Measurements from ENCODE around the gene MEGF6. TPM values are rescaled to one million over a fixed set of nuclear protein-coding genes. Genes with fewer than 3 reads are reported as not detected.

Gene MEGF6
- total and polyA plus RNA-seq, 2 donors (not counting 1 experiment from before 2014, with no cell fraction given): 43.2 to 77.3 TPM

- no peak overlapping the region for H3K4me3 ChIP-seq (ENCODE audit: control extremely low read depth in 1 of 5, extremely low read depth in 1 of 5, insufficient read depth in 1 of 5, low read depth in 2 of 5, low read length in 4 of 5)
- Mint-ChIP-seq H3K27me3 (no peaks in the 10 kb centered on the region), H3K27ac (no peak overlapping the region), H3K9me3 (ENCODE audit: insufficient read depth) (no peaks in the 10 kb centered on the region), H3K4me1 (no peaks in the 10 kb centered on the region), H3K4me3 (no peak overlapping the region)
- H3K27me3 ChIP-seq (replicated peaks in 1 of 4; ENCODE audit: control extremely low read depth in 1 of 4, control insufficient read depth in 3 of 4, insufficient read depth in 4 of 4, low read length in 3 of 4): no peaks in the 10 kb centered on the region
- ChIA-PET POLR2A (no interaction called here), CTCF (no interaction called here)
- intact Hi-C loops (cut with micrococcal nuclease): no loop called here
- no peak overlapping the region for H2AFZ ChIP-seq (ENCODE audit: insufficient read depth, low read depth, low read length, poor library complexity, severe bottlenecking)
- H4K20me1 ChIP-seq (ENCODE audit: control insufficient read depth, insufficient read depth, low read length, poor library complexity, severe bottlenecking): no peaks in the 10 kb centered on the region
- no peaks in the 10 kb centered on the region for H3K4me1 ChIP-seq (ENCODE audit: control insufficient read depth in 2 of 2, insufficient read depth in 2 of 2, low read length in 2 of 2)
- DNase-seq: no peak
- H3K9me3 ChIP-seq (ENCODE audit: control extremely low read depth in 1 of 3, control insufficient read depth in 2 of 3, insufficient read depth in 1 of 3, low read length in 2 of 3): peaks cover 0 to 6% (median 0%) of the 10 kb centered on the region in 3 donors
- H3K4me2 ChIP-seq (replicated peaks; ENCODE audit: low read depth, low read length, poor library complexity, severe bottlenecking): no peak overlapping the region
- TF ChIP-seq EZH2 (IDR thresholded peaks at IDR 0.05; ENCODE audit: borderline replicate concordance, insufficient read depth, low read depth, low read length, poor library complexity, severe bottlenecking): no peak
- TF ChIP-seq CTCF (IDR thresholded peaks at IDR 0.05): no peak
- H3K9ac ChIP-seq (ENCODE audit: low read length): no peak overlapping the region
- H3K36me3 ChIP-seq (replicated peaks in 1 of 2; ENCODE audit: control extremely low read depth in 1 of 2, control insufficient read depth in 1 of 2, extremely low read depth in 1 of 2, insufficient read depth in 2 of 2, low read length in 1 of 2): no peaks in the 10 kb centered on the region
- 83% methylated on average over 8 of the region's 8 CpGs for WGBS (ENCODE audit: insufficient coverage)
- ATAC-seq (ENCODE audit: low read depth): no peak
- H3K79me2 ChIP-seq (ENCODE audit: control insufficient read depth, insufficient read depth, low read length): no peaks in the 10 kb centered on the region
- no peak overlapping the region for H3K27ac ChIP-seq (ENCODE audit: low read length in 2 of 2)
Measured at GRCh38 chr1:3498986-3499385, 112.3 kb downstream of the MEGF6 start.

GRCh38 chr1:3498246-3498930 lies 112.9 kb downstream of the MEGF6 start:
- WGBS (ENCODE audit: insufficient coverage): 93% methylated on average over 26 of the region's 26 CpGs
- Mint-ChIP-seq H3K4me1 (no peaks in the 10 kb centered on the region), H3K27me3 (no peaks in the 10 kb centered on the region), H3K27ac (no peak overlapping the region), H3K9me3 (ENCODE audit: insufficient read depth) (no peaks in the 10 kb centered on the region), H3K4me3 (no peak overlapping the region)
- DNase-seq (no peak), ATAC-seq (ENCODE audit: low read depth) (no peak)
- ChIA-PET POLR2A (no interaction called here), CTCF (no interaction called here)
- Histone ChIP-seq H3K4me2 (replicated peaks; ENCODE audit: low read depth, low read length, poor library complexity, severe bottlenecking) (no peak overlapping the region), H3K79me2 (ENCODE audit: control insufficient read depth, insufficient read depth, low read length) (no peaks in the 10 kb centered on the region), H3K27ac (ENCODE audit: low read length in 2 of 2) (no peak overlapping the region), H4K20me1 (ENCODE audit: control insufficient read depth, insufficient read depth, low read length, poor library complexity, severe bottlenecking) (no peaks in the 10 kb centered on the region), H3K27me3 (replicated peaks in 1 of 4; ENCODE audit: control extremely low read depth in 1 of 4, control insufficient read depth in 3 of 4, insufficient read depth in 4 of 4, low read length in 3 of 4) (no peaks in the 10 kb centered on the region), H3K36me3 (replicated peaks in 1 of 2; ENCODE audit: control extremely low read depth in 1 of 2, control insufficient read depth in 1 of 2, extremely low read depth in 1 of 2, insufficient read depth in 2 of 2, low read length in 1 of 2) (no peaks in the 10 kb centered on the region), H2AFZ (ENCODE audit: insufficient read depth, low read depth, low read length, poor library complexity, severe bottlenecking) (no peak overlapping the region), H3K9ac (ENCODE audit: low read length) (no peak overlapping the region), H3K4me3 (ENCODE audit: control extremely low read depth in 1 of 5, extremely low read depth in 1 of 5, insufficient read depth in 1 of 5, low read depth in 2 of 5, low read length in 4 of 5) (no peak overlapping the region), H3K4me1 (ENCODE audit: control insufficient read depth in 2 of 2, insufficient read depth in 2 of 2, low read length in 2 of 2) (no peaks in the 10 kb centered on the region), H3K9me3 (ENCODE audit: control extremely low read depth in 1 of 3, control insufficient read depth in 2 of 3, insufficient read depth in 1 of 3, low read length in 2 of 3) (peaks cover 0 to 6% (median 0%) of the 10 kb centered on the region in 3 donors)
- TF ChIP-seq EZH2 (IDR thresholded peaks at IDR 0.05; ENCODE audit: borderline replicate concordance, insufficient read depth, low read depth, low read length, poor library complexity, severe bottlenecking): no peak
- TF ChIP-seq CTCF (IDR thresholded peaks at IDR 0.05): no peak
- intact Hi-C loops (cut with micrococcal nuclease): no loop called here
